Measurements from ENCODE around the gene AMELX.

Gene AMELX

DNA sequence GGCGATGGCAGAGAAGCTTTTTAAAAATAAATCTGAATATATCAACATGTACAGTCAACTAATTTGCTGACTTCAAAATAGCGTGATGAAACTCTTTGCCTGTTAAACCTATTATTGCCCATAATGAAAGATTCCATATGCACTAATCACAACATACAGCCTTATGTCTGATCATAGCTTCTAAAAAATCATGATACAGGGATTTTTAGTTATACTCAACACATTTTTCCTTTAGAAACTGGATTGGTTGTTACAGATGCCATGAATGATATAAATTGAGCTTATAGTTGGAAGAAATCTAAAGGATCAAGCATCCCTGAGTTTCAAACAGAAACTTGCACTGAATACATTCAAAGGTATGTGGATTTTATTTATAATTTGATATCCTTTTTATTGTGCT is at the start of gene AMELX:
TSS of gene AMELX (plus strand) at position 301 of the 400 bp plus-strand sequence. CDS start 1,376 bp downstream, outside the sequence.
- TF ChIP-seq CTCF (IDR thresholded peaks at IDR 0.05): no peak

DNA sequence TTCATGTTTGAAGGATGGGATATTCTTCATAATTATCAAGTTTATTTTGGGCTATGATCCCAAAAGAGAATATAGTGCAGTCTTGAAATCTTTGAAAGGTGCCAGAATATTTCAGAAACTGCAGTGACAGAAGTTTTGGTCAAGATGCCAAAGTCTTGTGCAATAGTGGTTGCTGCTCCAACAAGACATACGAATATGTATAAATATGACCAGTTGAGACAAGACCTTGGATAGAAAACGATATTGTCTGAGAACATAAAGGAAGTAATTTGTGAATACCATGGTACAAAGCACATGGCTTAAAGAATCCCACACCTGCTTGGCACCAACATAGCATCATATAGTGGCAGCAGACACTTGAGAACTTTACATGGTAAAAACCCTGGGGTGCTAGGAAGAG is 48.6 kb upstream of the AMELX start:
- no peak for TF ChIP-seq CTCF (IDR thresholded peaks at IDR 0.05)

GRCh38 chrX:11254417-11255109 is 38.6 kb upstream of the AMELX start:
- no peak for TF ChIP-seq CTCF (IDR thresholded peaks at IDR 0.05)

- TF ChIP-seq CTCF (IDR thresholded peaks at IDR 0.05): no peak
Measured at GRCh38 chrX:11257290-11257689, 35.9 kb upstream of the AMELX start.

DNA sequence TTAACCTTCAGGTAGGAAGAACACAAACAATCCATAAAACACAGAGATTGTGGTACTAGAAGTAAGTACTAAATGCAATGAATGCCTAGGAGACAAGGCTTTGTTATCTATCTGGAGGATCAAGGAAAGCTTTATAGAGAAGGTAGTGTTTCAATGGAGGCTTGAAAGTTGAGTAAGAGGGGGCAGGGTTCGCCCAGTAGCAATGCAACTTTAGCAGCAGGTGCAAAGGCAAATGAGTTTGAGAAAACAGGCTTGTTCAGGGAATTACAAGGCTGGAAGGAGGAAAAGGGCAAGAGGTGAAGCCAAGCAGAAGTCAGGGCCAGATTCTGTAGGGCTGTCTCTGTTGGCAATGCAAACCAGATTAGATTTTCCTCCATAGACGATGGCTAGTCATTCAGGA is 35.5 kb upstream of the AMELX start:
- no peak for TF ChIP-seq CTCF (IDR thresholded peaks at IDR 0.05)

DNA sequence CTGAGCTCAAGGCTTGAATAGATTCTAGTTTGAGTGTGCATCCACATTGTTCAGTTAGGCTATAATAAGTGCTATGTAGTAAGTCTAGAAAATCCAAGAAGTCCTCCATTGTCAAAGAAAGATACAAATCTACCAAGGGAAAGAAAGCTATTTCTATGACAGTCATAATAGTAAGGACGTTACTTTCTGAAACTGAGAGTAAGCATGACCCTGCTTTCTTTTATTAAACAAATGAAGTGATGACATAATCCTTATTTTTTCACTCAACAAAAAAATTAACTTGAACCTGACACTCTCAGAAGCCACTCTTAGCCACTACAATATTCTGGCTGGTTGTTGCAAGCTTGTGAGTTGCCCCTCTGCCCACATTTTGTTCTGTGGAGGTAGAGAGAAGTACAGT is 33.8 kb upstream of the AMELX start:
- TF ChIP-seq CTCF (IDR thresholded peaks at IDR 0.05): no peak

DNA sequence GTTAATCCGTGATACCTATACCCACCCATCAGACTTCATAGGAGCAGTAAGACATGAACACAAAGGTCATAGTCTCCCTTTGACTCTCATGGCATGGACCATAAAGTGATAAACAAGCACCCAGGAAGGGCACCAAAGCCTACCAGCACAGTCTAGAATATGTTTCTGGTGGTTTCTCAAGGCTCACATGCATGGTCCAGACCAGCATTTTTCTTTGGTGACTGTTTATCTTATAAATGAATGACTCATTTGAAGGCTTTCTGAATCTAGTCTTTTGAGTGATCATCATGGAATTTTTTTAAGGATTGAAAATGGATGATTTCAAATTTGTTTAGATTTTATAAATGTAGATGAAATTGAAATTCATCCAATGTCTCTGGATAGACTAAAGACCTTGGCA is 32.0 kb upstream of the AMELX start:
- no peak for TF ChIP-seq CTCF (IDR thresholded peaks at IDR 0.05)

DNA sequence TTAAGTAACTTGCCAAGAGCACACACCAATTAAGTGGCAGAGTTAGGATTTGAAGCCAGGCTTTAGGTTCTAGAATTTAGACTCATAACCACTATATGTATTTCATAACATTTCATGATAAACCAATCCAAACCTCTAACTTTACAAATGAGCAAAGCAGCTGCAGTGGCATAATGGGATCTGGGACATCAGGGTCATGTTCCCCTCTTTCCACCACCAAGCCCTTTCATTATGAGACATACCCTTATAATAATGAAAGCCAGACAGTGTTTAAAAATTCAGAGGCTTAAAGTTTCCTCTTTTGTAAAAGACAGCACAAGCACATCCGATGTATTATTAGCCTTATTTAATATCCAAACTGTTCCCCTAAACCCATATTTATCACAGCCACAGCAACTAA is 28.3 kb upstream of the AMELX start:
- TF ChIP-seq CTCF (IDR thresholded peaks at IDR 0.05): no peak

Measured in LNCAP (cell line).